Lung (tissue), 12 donors: ENCODE measurements around the gene LRRC52. TPM values are rescaled to one million over a fixed set of nuclear protein-coding genes. Genes with fewer than 3 reads are reported as not detected.

ENCODE experiments used
- ATAC-seq: fragments of 200-7000 bp; cut with Tn5 transposase; one replicate; pipeline ENCODE4 v1.9.1; 2020; ENCODE audit warnings: moderate number of reproducible peaks; ENCODE audit not compliant: insufficient read depth, low FRiP score
- DNase-seq, 3 donors: peaks; one replicate each; pipeline ENCODE4 v3.0.0-alpha.2; 2013 to 2017
- H3K27ac ChIP-seq, 2 donors: one replicate each; pipeline ENCODE4 v1.5.1; 2013; ENCODE audit warnings: mild to moderate bottlenecking in 2 of 2, moderate library complexity in 2 of 2, control low read depth in 1 of 2, inconsistent platforms in 1 of 2, low read depth in 1 of 2, low read length in 1 of 2
- H3K27me3 ChIP-seq, 3 donors: one replicate each; pipeline ENCODE4 v1.5.1; 2013; ENCODE audit warnings: low read length in 2 of 3; ENCODE audit not compliant: control insufficient read depth in 3 of 3, insufficient read depth in 3 of 3
- H3K36me3 ChIP-seq, 4 donors: one replicate each; pipeline ENCODE4 v1.5.1; 2013; ENCODE audit warnings: low read length in 4 of 4, mild to moderate bottlenecking in 1 of 4, moderate library complexity in 1 of 4; ENCODE audit not compliant: control insufficient read depth in 4 of 4, insufficient read depth in 4 of 4
- H3K4me1 ChIP-seq, 5 donors: one replicate each; pipeline ENCODE4 v1.5.1; 2013; ENCODE audit warnings: low read length in 5 of 5, mild to moderate bottlenecking in 2 of 5, moderate library complexity in 1 of 5; ENCODE audit not compliant: control insufficient read depth in 5 of 5, insufficient read depth in 5 of 5
- H3K4me3 ChIP-seq: one replicate; pipeline ENCODE4 v1.5.1; 2013; ENCODE audit warnings: mild to moderate bottlenecking, control low read depth, moderate library complexity
- H3K9ac ChIP-seq, 2 donors: one replicate each; pipeline ENCODE4 v1.5.1; 2013; ENCODE audit warnings: low read length in 2 of 2, control low read depth in 1 of 2; ENCODE audit not compliant: insufficient read depth in 1 of 2
- H3K9me3 ChIP-seq, 4 donors: one replicate each; pipeline ENCODE4 v1.5.1; 2013; ENCODE audit warnings: low read length in 3 of 4, mild to moderate bottlenecking in 1 of 4, moderate library complexity in 1 of 4; ENCODE audit not compliant: control insufficient read depth in 4 of 4, insufficient read depth in 3 of 4
- WGBS, 2 donors: extraction: QIAGEN DNeasy Blood & Tissue Kit; methylation state at CpG; one replicate each; pipeline ENCODE4 v1.1.7; 2013; 5-methylcytosine and 5-hydroxymethylcytosine counted together
- polyA plus RNA-seq, 2 donors: library from polyadenylated mRNA; stranded (reverse); fragments of 200-250 nt; gene quantifications; one replicate each; pipeline ENCODE4 v1.2.1, GENCODE V29; 2013
- total RNA-seq, 2 donors: library from RNA; depleted of rRNA in 1 of 2; stranded (reverse); fragments of >200 nt in 1 of 2; gene quantifications; one replicate each; pipeline ENCODE4 v1.2.1, GENCODE V29; 2014 to 2021
- TF ChIP-seq, protein P1 (sequence below): IDR thresholded peaks from 2 replicates; pipeline ENCODE4 v1.5.1; 2012; ENCODE audit warnings: mild to moderate bottlenecking; ENCODE audit errors: control extremely low read depth, extremely low read depth
- donor health status: control.
- donor health status: control.
- donor health status: Bipolar disorder and iron deficiency.
- donor health status: healthy.
- donor health status: DM: yes; HTN: yes; CAD: no.

Gene LRRC52
- total and polyA plus RNA-seq, 4 donors: 0.08 to 0.14 TPM; not detected in 2

DNA sequence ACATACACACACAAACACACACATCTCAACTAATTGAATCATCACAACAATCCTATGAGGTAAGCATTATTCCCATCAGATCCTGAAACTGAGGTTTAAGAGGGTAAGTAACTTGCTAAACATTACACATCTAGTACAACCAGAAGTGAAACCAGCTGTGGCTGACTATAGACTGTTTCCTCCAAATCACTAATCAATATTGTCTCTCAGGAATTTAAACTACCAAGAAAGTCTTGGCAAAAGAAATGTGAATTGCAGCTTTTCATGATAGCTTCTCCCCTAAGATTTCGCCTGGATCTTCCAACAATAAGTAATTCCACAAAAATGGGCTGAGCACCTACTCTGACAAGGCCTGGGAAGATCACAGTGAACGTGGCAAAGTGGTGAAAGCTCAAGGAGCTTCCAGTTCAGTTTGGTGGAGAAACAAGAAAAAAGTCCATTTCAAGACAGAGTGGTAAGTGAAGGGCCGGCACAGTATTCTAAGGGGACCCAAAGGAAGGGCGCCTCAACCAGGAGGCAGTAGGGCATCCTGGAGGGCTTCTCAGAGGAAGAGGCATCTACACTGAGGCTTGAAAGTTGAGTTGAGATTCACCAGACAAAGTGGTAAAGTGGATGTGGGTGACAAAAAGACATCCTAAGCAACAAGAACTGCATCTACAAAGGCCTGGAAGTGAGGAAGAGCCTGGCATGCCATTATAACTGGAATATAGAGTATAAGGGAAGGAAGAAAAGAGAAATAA lies 22.1 kb downstream of the LRRC52 start:
- Histone ChIP-seq H3K27ac (no peak overlapping the region), H3K9ac (no peak overlapping the region), H3K36me3 (no peaks in the 10 kb centered on the region), H3K9me3 (no peaks in the 10 kb centered on the region), H3K4me1 (peaks cover 0 to 7% (median 0%) of the 10 kb centered on the region in 5 donors), H3K27me3 (no peaks in the 10 kb centered on the region), H3K4me3 (no peak overlapping the region)
- TF ChIP-seq, protein P1, sequence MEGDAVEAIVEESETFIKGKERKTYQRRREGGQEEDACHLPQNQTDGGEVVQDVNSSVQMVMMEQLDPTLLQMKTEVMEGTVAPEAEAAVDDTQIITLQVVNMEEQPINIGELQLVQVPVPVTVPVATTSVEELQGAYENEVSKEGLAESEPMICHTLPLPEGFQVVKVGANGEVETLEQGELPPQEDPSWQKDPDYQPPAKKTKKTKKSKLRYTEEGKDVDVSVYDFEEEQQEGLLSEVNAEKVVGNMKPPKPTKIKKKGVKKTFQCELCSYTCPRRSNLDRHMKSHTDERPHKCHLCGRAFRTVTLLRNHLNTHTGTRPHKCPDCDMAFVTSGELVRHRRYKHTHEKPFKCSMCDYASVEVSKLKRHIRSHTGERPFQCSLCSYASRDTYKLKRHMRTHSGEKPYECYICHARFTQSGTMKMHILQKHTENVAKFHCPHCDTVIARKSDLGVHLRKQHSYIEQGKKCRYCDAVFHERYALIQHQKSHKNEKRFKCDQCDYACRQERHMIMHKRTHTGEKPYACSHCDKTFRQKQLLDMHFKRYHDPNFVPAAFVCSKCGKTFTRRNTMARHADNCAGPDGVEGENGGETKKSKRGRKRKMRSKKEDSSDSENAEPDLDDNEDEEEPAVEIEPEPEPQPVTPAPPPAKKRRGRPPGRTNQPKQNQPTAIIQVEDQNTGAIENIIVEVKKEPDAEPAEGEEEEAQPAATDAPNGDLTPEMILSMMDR: no peak
- ATAC-seq: no peak
- no peak for DNase-seq
- WGBS, 2 donors: 91 to 92% methylated on average over 4 of the region's 4 CpGs

DNA sequence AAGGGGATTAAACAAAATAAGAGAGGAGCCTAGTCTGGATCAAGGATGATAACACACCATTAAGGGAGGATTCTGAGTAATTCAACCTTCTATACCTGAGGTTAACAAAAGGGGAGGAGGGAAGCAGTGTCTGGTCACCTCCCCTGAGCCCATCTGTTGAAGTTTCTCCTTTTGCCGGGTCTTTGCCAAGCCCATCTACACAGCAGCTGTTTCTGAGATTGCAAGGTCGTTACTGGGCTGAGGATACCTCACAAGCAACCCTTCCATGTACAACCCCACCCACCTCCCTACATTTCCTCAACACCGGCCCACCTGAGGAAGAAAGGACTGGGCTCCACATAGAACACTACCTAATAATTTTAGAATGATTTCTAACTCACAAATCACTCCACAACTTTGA lies 26.3 kb downstream of the LRRC52 start:
- 46 to 58% methylated on average over 3 of the region's 3 CpGs for WGBS, 2 donors
- TF ChIP-seq, protein P1: no peak
- ATAC-seq (no peak), DNase-seq (no peak)
- no peak overlapping the region for H3K4me3 ChIP-seq
- peaks cover 0 to under 1% (median 0%) of the 10 kb centered on the region in 5 donors for H3K4me1 ChIP-seq
- H3K36me3 ChIP-seq: no peaks in the 10 kb centered on the region
- no peaks in the 10 kb centered on the region for H3K9me3 ChIP-seq
- no peak overlapping the region for H3K27ac ChIP-seq
- H3K27me3 ChIP-seq: no peaks in the 10 kb centered on the region
- H3K9ac ChIP-seq: no peak overlapping the region

DNA sequence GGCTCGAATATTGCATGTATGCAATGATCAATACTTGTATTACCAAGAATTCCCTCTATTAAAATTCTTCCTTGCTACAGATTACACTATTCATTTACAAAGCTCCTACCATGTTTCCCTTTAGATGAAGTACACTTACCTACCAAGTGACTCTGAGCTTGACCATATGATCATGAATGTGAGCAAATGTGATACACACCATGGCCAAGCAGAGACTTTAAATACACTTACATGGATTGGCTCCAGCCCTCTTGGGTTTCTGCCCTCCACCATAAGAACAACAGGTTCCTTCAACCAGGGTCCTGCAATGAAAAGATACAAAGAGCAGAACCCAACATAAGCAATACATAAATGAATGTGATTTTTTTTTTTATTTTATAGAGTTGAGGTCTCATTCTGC lies 30.0 kb downstream of the LRRC52 start:
- Histone ChIP-seq H3K27me3 (no peaks in the 10 kb centered on the region), H3K27ac (no peak overlapping the region), H3K4me1 (peaks cover 0 to 9% (median 3%) of the 10 kb centered on the region in 5 donors), H3K4me3 (no peak overlapping the region), H3K9ac (no peak overlapping the region), H3K36me3 (no peaks in the 10 kb centered on the region), H3K9me3 (no peaks in the 10 kb centered on the region)
- TF ChIP-seq, protein P1: no peak
- DNase-seq (no peak), ATAC-seq (no peak)
- WGBS, 2 donors: 89 to 95% methylated on average over 1 of the region's 1 CpG

DNA sequence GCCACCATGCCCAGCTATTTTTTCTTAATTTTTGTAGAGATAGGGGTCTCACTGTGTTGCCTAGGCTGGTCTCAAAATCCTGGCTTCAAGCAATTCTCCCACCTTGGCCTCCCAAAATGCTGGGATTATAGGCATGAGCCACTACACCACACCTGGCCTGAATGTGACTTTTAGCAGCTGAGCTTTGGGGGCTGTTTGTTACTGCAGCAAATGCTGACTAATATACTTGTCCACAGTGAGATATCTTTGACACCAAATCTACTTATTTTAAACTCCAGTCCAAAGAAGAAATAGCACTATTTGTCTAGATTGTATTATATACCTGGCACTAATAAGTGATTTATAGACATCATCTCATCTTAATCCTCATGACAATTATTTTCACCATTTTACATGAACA lies 30.5 kb downstream of the LRRC52 start:
- no peak for DNase-seq
- Histone ChIP-seq H3K27me3 (no peaks in the 10 kb centered on the region), H3K36me3 (no peaks in the 10 kb centered on the region), H3K4me3 (no peak overlapping the region), H3K27ac (no peak overlapping the region), H3K9me3 (no peaks in the 10 kb centered on the region), H3K4me1 (peaks cover 0 to 9% (median 3%) of the 10 kb centered on the region in 5 donors), H3K9ac (no peak overlapping the region)
- TF ChIP-seq, protein P1: no peak
- ATAC-seq: no peak
